Activated CD8-positive, alpha-beta memory T cell treated with anti-CD3 and anti-CD28 coated beads, Interleukin-2, amount 10 ng/mL, durations not matched to agents 7 days and 5 days (primary cell): ENCODE data around the gene EIF4E1B. TPM values are rescaled to one million over a fixed set of nuclear protein-coding genes. Genes with fewer than 3 reads are reported as not detected.

Experiments
- ATAC-seq: fragments of 150-1000 bp; cut with Tn5 transposase; one replicate; pipeline ENCODE4 v1.10.0; 2021; ENCODE audit warnings: moderate library complexity
- CTCF ChIA-PET: fragments of 350-600 bp; sonication (Branson Sonifier 250); formaldehyde crosslinking; loops from one replicate; lab custom pipeline; 2021; ENCODE audit warnings: antibody characterized with exemption; lab: Charles Lee
- DNase-seq: peaks from one replicate; pipeline ENCODE4 v3.0.0-alpha.2; 2020
- H3K27ac Mint-ChIP-seq: one replicate; pipeline ENCODE4 v1.8.0; 2021; ENCODE audit warnings: mild to moderate bottlenecking, mixed read lengths
- H3K27me3 Mint-ChIP-seq: one replicate; pipeline ENCODE4 v1.8.0; 2021; ENCODE audit warnings: mixed read lengths
- H3K36me3 Mint-ChIP-seq: one replicate; pipeline ENCODE4 v1.8.0; 2021; ENCODE audit warnings: mild to moderate bottlenecking, mixed read lengths
- H3K4me1 Mint-ChIP-seq: one replicate; pipeline ENCODE4 v1.8.0; 2021; ENCODE audit warnings: mixed read lengths
- H3K4me3 Mint-ChIP-seq: one replicate; pipeline ENCODE4 v1.8.0; 2021; ENCODE audit warnings: mild to moderate bottlenecking, moderate library complexity, mixed read lengths
- H3K9me3 Mint-ChIP-seq: one replicate; pipeline ENCODE4 v1.8.0; 2022; ENCODE audit warnings: low read depth, mixed read lengths
- microRNA-seq: library from miRNA; unstranded; fragments of <30 nt; microRNA quantifications from one replicate; pipeline ENCODE4 v1.2.0, GENCODE V29; 2022
- total RNA-seq, 2 experiments: library from RNA; stranded (reverse); gene quantifications; one replicate each; pipeline ENCODE4 v1.2.3, GENCODE V29; 2021

Gene EIF4E1B
- total RNA-seq, 2 experiments from 2014 or later, result not detected

DNA sequence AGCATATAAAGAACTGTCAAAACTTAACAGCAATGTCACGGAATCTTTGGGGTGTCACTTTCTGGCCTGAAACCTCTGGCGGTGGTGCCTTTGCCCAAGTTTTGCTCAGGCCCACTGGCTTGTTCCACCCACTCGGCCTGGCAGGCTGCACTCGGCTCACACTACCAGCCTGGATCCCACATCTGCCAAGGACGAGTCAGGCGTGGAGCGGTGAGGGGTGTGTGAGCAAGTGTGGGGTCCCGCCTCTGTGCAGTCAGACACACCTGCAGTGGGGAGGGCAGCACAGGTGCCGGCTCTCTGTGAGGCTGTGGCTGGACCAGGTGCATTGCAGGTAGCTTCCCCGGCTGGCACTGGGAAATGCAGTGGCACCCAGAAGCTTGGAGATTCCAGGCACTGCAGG is 56.8 kb downstream of the EIF4E1B start:
- no peak overlapping the region for H3K27ac Mint-ChIP-seq
- no peaks in the 10 kb centered on the region for H3K4me1 Mint-ChIP-seq
- H3K36me3 Mint-ChIP-seq, result no peaks in the 10 kb centered on the region
- no peak overlapping the region for H3K4me3 Mint-ChIP-seq
- H3K27me3 Mint-ChIP-seq, result peaks cover 42% of the 10 kb centered on the region
- H3K9me3 Mint-ChIP-seq, result peaks cover 3% of the 10 kb centered on the region
- ATAC-seq (no peak), DNase-seq (no peak)
- CTCF ChIA-PET, result no interaction called here

DNA sequence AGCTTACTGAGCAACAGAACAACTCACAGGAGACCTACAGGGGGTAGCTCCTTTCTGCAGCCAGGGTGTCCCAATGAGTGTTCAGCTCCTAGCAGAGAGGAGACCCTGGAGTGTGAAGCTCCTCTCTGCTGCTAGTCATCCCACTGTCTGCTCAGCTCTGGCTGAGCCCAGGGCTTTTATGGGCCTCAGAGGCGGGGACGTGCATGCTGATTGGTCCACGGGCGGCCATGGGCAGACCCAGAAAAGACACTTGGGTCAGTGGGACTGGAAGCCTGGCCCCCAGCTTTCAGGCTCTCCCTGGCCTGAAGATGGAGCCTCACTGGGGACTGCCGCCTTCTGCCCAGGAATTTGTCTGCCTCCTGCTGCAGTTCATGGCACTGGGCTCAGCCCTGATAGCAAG is 57.4 kb downstream of the EIF4E1B start:
- H3K27ac Mint-ChIP-seq, result no peak overlapping the region

GRCh38 chr5:176690911-176691310 is 60.4 kb downstream of the EIF4E1B start:
- no peak for ATAC-seq
- H3K4me1 Mint-ChIP-seq, result no peaks in the 10 kb centered on the region
- CTCF ChIA-PET, result no interaction called here
- no peak overlapping the region for H3K4me3 Mint-ChIP-seq
- H3K27me3 Mint-ChIP-seq, result peaks cover 40% of the 10 kb centered on the region
- no peaks in the 10 kb centered on the region for H3K36me3 Mint-ChIP-seq
- no peak for DNase-seq
- no peaks in the 10 kb centered on the region for H3K9me3 Mint-ChIP-seq
- no peak overlapping the region for H3K27ac Mint-ChIP-seq

More for the DNA sequence above, 57.4 kb downstream of the EIF4E1B start:
- peaks cover 3% of the 10 kb centered on the region for H3K9me3 Mint-ChIP-seq
- ATAC-seq (no peak), DNase-seq (no peak)
- H3K4me3 Mint-ChIP-seq, result no peak overlapping the region
- H3K27me3 Mint-ChIP-seq, result peaks cover 41% of the 10 kb centered on the region
- no peaks in the 10 kb centered on the region for H3K4me1 Mint-ChIP-seq
- CTCF ChIA-PET, result no interaction called here
- no peaks in the 10 kb centered on the region for H3K36me3 Mint-ChIP-seq

DNA sequence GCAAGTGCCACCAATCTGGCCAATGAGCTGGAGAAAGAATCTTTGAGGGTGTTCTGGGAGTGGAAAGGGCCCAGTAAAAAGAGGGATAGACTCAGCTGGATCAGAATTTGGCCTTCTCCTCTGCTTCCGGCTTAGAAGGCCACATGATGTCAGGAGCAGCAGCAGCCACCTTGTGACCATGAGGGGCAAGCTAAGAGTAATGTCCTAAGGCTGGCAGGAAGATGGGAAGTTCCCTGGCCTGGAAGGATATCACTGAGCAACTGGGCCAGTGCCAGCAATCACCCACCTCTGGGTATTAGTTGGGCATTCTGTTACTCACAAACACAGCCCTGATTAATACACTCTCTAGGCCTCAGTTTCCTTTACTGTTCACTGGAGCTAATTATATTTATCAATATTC is 61.0 kb downstream of the EIF4E1B start:
- CTCF ChIA-PET, result no interaction called here
- DNase-seq (no peak), ATAC-seq (no peak)
- H3K27ac Mint-ChIP-seq, result no peak overlapping the region
- no peaks in the 10 kb centered on the region for H3K36me3 Mint-ChIP-seq
- peaks cover 44% of the 10 kb centered on the region for H3K27me3 Mint-ChIP-seq
- no peak overlapping the region for H3K4me3 Mint-ChIP-seq
- no peaks in the 10 kb centered on the region for H3K9me3 Mint-ChIP-seq
- H3K4me1 Mint-ChIP-seq, result no peaks in the 10 kb centered on the region

- Mint-ChIP-seq H3K4me3 (no peak overlapping the region), H3K9me3 (no peaks in the 10 kb centered on the region), H3K36me3 (no peaks in the 10 kb centered on the region), H3K27ac (no peak overlapping the region), H3K27me3 (peaks cover 52% of the 10 kb centered on the region), H3K4me1 (no peaks in the 10 kb centered on the region)
- DNase-seq (no peak), ATAC-seq (no peak)
- CTCF ChIA-PET, result no interaction called here
These were observed 61.9 kb downstream of the EIF4E1B start for GRCh38 chr5:176692326-176692725.

DNA sequence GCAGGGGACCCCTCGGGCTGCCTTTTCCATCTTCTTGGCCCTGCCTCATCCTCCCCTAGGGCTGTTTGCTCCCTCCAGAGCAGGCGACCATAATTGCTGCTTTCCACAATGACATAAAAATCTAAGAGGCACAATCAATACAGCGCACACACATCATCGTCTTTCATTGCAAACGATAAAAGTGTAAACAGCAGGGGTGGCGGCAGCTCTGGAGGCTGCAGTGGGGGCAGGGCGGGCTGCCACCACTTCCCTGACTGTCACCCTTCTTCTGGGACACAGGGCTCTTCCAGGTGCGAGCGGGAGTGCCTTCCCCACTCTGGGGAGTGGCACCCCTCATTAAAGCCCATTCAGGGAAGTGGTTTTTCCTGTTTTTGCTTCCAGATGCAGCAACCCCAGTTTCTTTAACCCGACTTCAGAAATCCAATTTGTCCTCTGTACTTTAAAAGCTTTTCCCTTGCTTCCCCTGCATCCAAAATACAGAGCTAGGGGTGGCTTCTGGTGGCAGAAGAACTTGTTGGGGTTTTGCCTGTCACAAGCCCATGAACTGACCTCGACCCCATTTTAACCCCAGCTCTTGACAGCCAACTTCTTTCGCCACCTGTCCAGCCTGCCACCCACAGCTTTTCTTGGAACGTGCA is 62.5 kb downstream of the EIF4E1B start:
- H3K27ac Mint-ChIP-seq, result no peak overlapping the region
- DNase-seq, result no peak
- CTCF ChIA-PET, result interaction anchor here (0.7 to 1.3 kb wide), 2 partner anchors 32 to 404 kb away, joined by 3 to 4 read pairs; no protein-coding TSS in a partner anchor
- peaks cover 59% of the 10 kb centered on the region for H3K27me3 Mint-ChIP-seq
- no peaks in the 10 kb centered on the region for H3K4me1 Mint-ChIP-seq
- no peak for ATAC-seq
- H3K4me3 Mint-ChIP-seq, result no peak overlapping the region
- no peaks in the 10 kb centered on the region for H3K9me3 Mint-ChIP-seq
- H3K36me3 Mint-ChIP-seq, result no peaks in the 10 kb centered on the region

GRCh38 chr5:176693477-176693851 is 63.0 kb downstream of the EIF4E1B start:
- Mint-ChIP-seq H3K27ac (no peak overlapping the region), H3K4me1 (no peaks in the 10 kb centered on the region), H3K9me3 (no peaks in the 10 kb centered on the region), H3K27me3 (peaks cover 64% of the 10 kb centered on the region), H3K4me3 (no peak overlapping the region), H3K36me3 (no peaks in the 10 kb centered on the region)
- DNase-seq, result no peak
- CTCF ChIA-PET, result interaction anchor here (0.7 to 1.3 kb wide), 2 partner anchors 33 to 404 kb away, joined by 3 to 4 read pairs; no protein-coding TSS in a partner anchor
- ATAC-seq, result no peak

GRCh38 chr5:176694146-176694545 is 63.7 kb downstream of the EIF4E1B start:
- Mint-ChIP-seq H3K27me3 (peaks cover 68% of the 10 kb centered on the region), H3K4me1 (no peaks in the 10 kb centered on the region), H3K36me3 (no peaks in the 10 kb centered on the region), H3K27ac (no peak overlapping the region), H3K9me3 (no peaks in the 10 kb centered on the region), H3K4me3 (no peak overlapping the region)
- ATAC-seq (no peak), DNase-seq (no peak)
- CTCF ChIA-PET, result interaction anchor here (1.3 to 1.7 kb wide), 2 partner anchors 33 kb away, joined by 4 read pairs; no protein-coding TSS in a partner anchor

- CTCF ChIA-PET, result interaction anchor here (1.7 kb wide), 1 partner anchor 34 kb away, joined by 4 read pairs; no protein-coding TSS in a partner anchor
- ATAC-seq, result no peak
- peaks cover 67% of the 10 kb centered on the region for H3K27me3 Mint-ChIP-seq
- H3K4me1 Mint-ChIP-seq, result no peaks in the 10 kb centered on the region
- DNase-seq, result no peak
- H3K27ac Mint-ChIP-seq, result no peak overlapping the region
- no peak overlapping the region for H3K4me3 Mint-ChIP-seq
- H3K9me3 Mint-ChIP-seq, result no peaks in the 10 kb centered on the region
- H3K36me3 Mint-ChIP-seq, result no peaks in the 10 kb centered on the region
These were observed 64.2 kb downstream of the EIF4E1B start for GRCh38 chr5:176694631-176695030.

GRCh38 chr5:176695073-176695472 is 64.6 kb downstream of the EIF4E1B start:
- Mint-ChIP-seq H3K27ac (no peak overlapping the region), H3K4me1 (no peaks in the 10 kb centered on the region), H3K4me3 (no peak overlapping the region), H3K9me3 (no peaks in the 10 kb centered on the region), H3K27me3 (peaks cover 66% of the 10 kb centered on the region), H3K36me3 (no peaks in the 10 kb centered on the region)
- ATAC-seq (no peak), DNase-seq (no peak)
- CTCF ChIA-PET, result interaction anchor here (1.7 kb wide), 1 partner anchor 34 kb away, joined by 4 read pairs; no protein-coding TSS in a partner anchor

Small RNA genes lying within 50 kb of the gene (microRNA-seq; reads per million reads assigned to microRNA genes)
- gene MIR4281, result not detected

Other genes starting within 250 kb of the EIF4E1B start
- 10 to 100 TPM; 44.8 to 68.3 TPM for gene NOP16, start 242.1 kb upstream of the EIF4E1B start, total RNA-seq
- gene HIGD2A, start 241.9 kb upstream of the EIF4E1B start, total RNA-seq, result 10 to 100 TPM; 86.0 to 87.7 TPM
- 10 to 100 TPM; 56.7 to 61.8 TPM for gene CLTB, start 214.1 kb upstream of the EIF4E1B start, total RNA-seq
- 10 to 100 TPM; 29.9 to 38.7 TPM for gene FAF2, start 182.3 kb upstream of the EIF4E1B start, total RNA-seq
- gene RNF44, start 93.3 kb upstream of the EIF4E1B start, total RNA-seq, result 100 to 1,000 TPM in 1 of 2 experiments, 10 to 100 TPM in 1; 96.5 to 111 TPM
- 1 to 10 TPM in 1 of 2 experiments, under 1 TPM in 1; 0.56 to 1.6 TPM for gene CDHR2, start 81.3 kb upstream of the EIF4E1B start, total RNA-seq
- 1 to 10 TPM; 2.5 to 3.4 TPM for gene GPRIN1, start 20.5 kb upstream of the EIF4E1B start, total RNA-seq
- not detected for gene SNCB, start 141 bp upstream of the EIF4E1B start, total RNA-seq
- 10 to 100 TPM; 31.5 to 39.2 TPM for gene TSPAN17, start 16.8 kb downstream of the EIF4E1B start, total RNA-seq
- not detected for gene UNC5A, start 179.9 kb downstream of the EIF4E1B start, total RNA-seq